Measurements from ENCODE around the gene EFHC1. TPM values are rescaled to one million over a fixed set of nuclear protein-coding genes. Genes with fewer than 3 reads are reported as not detected.

The EFHC1 gene
- total RNA-seq, 6 experiments from 2014 or later: 3.6 to 10.4 (median 6.0) TPM

- peaks cover 0 to 21% (median 9%) of the 10 kb centered on the region in 4 donors for H3K4me1 ChIP-seq
These were observed 118.8 kb downstream of the EFHC1 start for GRCh38 chr6:52538901-52539354.

DNA sequence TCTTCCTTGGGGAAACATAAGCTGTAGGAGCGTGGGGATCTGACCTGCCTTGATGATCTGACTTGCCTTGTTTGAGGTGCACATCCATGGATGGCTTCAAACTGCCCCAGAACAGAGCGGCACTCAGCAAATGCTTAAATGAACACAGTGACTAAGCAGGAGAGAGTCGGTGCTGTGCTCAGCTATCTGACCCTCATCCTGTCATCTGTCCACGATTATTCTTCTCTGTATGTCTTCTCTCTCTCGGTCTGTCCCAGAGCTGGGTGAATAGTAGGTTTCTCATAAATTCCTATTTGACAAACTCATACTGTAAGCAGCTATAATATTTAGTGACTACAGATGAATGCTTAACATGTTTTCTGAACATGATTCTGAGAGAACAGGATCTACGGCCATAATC lies 119.5 kb downstream of the EFHC1 start:
- Histone ChIP-seq H3K9me3 (no peaks in the 10 kb centered on the region), H3K36me3 (no peaks in the 10 kb centered on the region), H3K27ac (no peak overlapping the region), H3K4me3 (no peak overlapping the region), H3K4me1 (peaks cover 0 to 27% (median 13%) of the 10 kb centered on the region in 4 donors), H3K27me3 (no peaks in the 10 kb centered on the region)
- DNase-seq (no peak), ATAC-seq (no peak)
- no peak for TF ChIP-seq POLR2A (IDR thresholded peaks at IDR 0.05)
- no peak for TF ChIP-seq CTCF (IDR thresholded peaks at IDR 0.05)
- intact Hi-C loops (cut with DNase I): no loop called here
- 63% methylated on average over 5 of the region's 6 CpGs for WGBS (ENCODE audit: insufficient coverage, low coverage, low lambda C conversion rate, missing lambda C conversion rate)

More at GRCh38 chr6:52538901-52539354, 118.8 kb downstream of the EFHC1 start:
- H3K9me3 ChIP-seq: no peaks in the 10 kb centered on the region
- no peak overlapping the region for H3K4me3 ChIP-seq
- no peaks in the 10 kb centered on the region for H3K36me3 ChIP-seq
- WGBS (ENCODE audit: insufficient coverage, low coverage, low lambda C conversion rate, missing lambda C conversion rate): 88% methylated on average over 5 of the region's 5 CpGs
- no peak overlapping the region for H3K27ac ChIP-seq
- intact Hi-C loops (cut with DNase I): no loop called here
- DNase-seq: no peak
- no peak for TF ChIP-seq CTCF (IDR thresholded peaks at IDR 0.05)
- no peak for TF ChIP-seq POLR2A (IDR thresholded peaks at IDR 0.05)
- ATAC-seq: no peak
- H3K27me3 ChIP-seq: no peaks in the 10 kb centered on the region

GRCh38 chr6:52540286-52540902 lies 120.3 kb downstream of the EFHC1 start:
- TF ChIP-seq CTCF (IDR thresholded peaks at IDR 0.05): no peak
- no peak for TF ChIP-seq POLR2A (IDR thresholded peaks at IDR 0.05)
- no peaks in the 10 kb centered on the region for H3K27me3 ChIP-seq
- no peaks in the 10 kb centered on the region for H3K36me3 ChIP-seq
- H3K4me1 ChIP-seq: peaks cover 0 to 35% (median 19%) of the 10 kb centered on the region in 4 donors
- ATAC-seq: no peak
- intact Hi-C loops (cut with DNase I): no loop called here
- DNase-seq: no peak
- no peak overlapping the region for H3K4me3 ChIP-seq
- WGBS (ENCODE audit: insufficient coverage, low coverage, low lambda C conversion rate, missing lambda C conversion rate): 67% methylated on average over 3 of the region's 3 CpGs
- H3K9me3 ChIP-seq: no peaks in the 10 kb centered on the region
- no peak overlapping the region for H3K27ac ChIP-seq

- Histone ChIP-seq H3K9me3 (no peaks in the 10 kb centered on the region), H3K4me1 (peaks cover 0 to 41% (median 21%) of the 10 kb centered on the region in 4 donors), H3K27ac (no peak overlapping the region), H3K27me3 (no peaks in the 10 kb centered on the region), H3K36me3 (no peaks in the 10 kb centered on the region), H3K4me3 (no peak overlapping the region)
- ATAC-seq: no peak
- no peak for TF ChIP-seq POLR2A (IDR thresholded peaks at IDR 0.05)
- TF ChIP-seq CTCF (IDR thresholded peaks at IDR 0.05): no peak
- intact Hi-C loops (cut with DNase I): no loop called here
- WGBS (ENCODE audit: insufficient coverage, low coverage, low lambda C conversion rate, missing lambda C conversion rate): 70% methylated on average over 6 of the region's 6 CpGs
- DNase-seq: no peak
These were observed 121.0 kb downstream of the EFHC1 start for GRCh38 chr6:52541135-52541534.
